NCI-H446 (cell line): Measurements from ENCODE around the gene RAB36.
A peak's percentile ranks its signal among the peaks of the same experiment; 100 is the strongest.

Experiments
- DNase-seq, 2 experiments: peaks; one replicate each; lab custom pipeline; 2025; lab: John Stamatoyannopoulos, UW

The RAB36 gene

GRCh38 chr22:23206915-23207314 lies 61.6 kb downstream of the RAB36 start:
- DNase-seq = no peak

- DNase-seq = peak in 1 of 2 experiments; percentile 61
Measured at GRCh38 chr22:23207729-23208393, 62.6 kb downstream of the RAB36 start.

GRCh38 chr22:23210428-23211170 lies 65.3 kb downstream of the RAB36 start:
- DNase-seq = no peak

DNA sequence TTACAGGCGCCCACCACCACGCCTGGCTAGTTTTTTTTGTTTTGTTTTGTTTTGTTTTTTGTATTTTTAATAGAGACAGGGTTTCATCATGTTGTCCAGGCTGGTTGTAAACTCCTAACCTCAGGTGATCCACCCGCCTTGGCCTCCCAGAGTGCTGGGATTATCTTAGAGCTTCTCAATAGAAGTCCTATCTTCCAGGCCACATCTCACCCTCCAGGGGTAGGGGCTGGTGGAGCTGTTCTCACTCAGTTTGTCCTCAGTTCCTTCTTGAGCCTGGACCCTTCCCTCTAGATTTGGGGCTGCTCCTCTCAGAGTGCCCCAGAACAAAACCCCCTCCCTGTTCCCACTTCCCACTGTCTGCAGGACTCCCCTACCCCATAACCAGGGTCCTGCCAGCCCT lies 66.3 kb downstream of the RAB36 start:
- no peak for DNase-seq

GRCh38 chr22:23212061-23213021 lies 67.1 kb downstream of the RAB36 start:
- DNase-seq = peak; percentile 53 to 78

DNA sequence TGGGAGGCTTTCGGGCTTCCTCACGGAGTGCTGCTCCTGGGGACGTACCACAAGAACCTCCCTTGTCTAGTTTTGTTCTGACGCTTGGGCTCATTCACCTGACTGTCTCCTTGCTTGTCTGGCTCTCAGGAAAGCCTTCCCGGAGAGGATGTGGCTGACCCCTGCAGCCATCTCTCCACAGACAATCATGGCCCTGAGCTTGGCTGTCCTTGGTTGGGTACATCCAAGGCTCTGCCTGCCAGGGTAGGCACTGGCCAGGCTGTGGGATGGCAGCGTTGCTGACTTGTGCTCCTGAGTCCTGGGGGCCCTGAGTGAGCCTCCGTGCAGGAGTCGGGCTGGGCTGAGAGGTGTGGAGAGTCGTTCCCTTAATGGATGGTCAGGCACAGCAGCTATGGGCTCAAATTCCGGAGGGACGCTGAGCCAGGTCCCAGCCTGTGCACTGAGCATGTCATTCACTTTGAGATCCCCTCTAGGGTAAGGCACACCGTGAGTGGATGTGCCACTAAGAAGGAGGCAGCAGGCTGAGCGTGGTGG lies 67.8 kb downstream of the RAB36 start:
- no peak for DNase-seq

- no peak for DNase-seq
Measured at GRCh38 chr22:23213581-23214334, 68.5 kb downstream of the RAB36 start.
